Measurements from ENCODE around the gene RNF217. TPM values are rescaled to one million over a fixed set of nuclear protein-coding genes. Genes with fewer than 3 reads are reported as not detected.
"Not testable (repeated sequence)": the region's sequence is repeated elsewhere in the genome, so short reads cannot be mapped to it uniquely, and the experiment has no call there.

The RNF217 gene
- total RNA-seq, 2 experiments from 2014 or later, result 1.1 to 2.0 TPM

DNA sequence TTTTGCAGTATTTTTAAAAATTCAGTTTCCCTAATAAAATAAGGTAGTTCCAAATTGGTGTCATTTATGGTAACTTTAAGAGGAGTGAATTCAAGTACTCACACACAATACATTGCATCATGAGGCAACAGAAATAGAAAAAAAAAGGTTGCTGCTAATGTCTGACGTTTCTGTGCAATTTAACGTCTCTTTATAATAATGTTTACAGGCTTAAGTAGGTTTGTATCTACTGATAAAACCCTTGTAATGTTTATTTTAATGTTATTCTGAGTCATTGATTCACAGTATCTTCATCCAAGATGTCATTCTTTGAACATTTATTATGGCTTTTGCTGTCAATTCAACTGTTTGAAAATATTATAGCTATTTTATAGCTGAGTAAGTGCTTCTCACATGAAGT, 86.0 kb downstream of the RNF217 start:
- no peak overlapping the region for H3K27ac Mint-ChIP-seq
- CTCF ChIA-PET, result no interaction called here
- no peak overlapping the region for H3K4me3 Mint-ChIP-seq
- H3K27me3 Mint-ChIP-seq, result no peaks in the 10 kb centered on the region
- POLR2A ChIA-PET, result no interaction called here
- H3K9me3 Mint-ChIP-seq, result no peaks in the 10 kb centered on the region
- DNase-seq, result no peak
- no peaks in the 10 kb centered on the region for H3K36me3 Mint-ChIP-seq (ENCODE audit: low read depth)
- no peaks in the 10 kb centered on the region for H3K4me1 Mint-ChIP-seq

DNA sequence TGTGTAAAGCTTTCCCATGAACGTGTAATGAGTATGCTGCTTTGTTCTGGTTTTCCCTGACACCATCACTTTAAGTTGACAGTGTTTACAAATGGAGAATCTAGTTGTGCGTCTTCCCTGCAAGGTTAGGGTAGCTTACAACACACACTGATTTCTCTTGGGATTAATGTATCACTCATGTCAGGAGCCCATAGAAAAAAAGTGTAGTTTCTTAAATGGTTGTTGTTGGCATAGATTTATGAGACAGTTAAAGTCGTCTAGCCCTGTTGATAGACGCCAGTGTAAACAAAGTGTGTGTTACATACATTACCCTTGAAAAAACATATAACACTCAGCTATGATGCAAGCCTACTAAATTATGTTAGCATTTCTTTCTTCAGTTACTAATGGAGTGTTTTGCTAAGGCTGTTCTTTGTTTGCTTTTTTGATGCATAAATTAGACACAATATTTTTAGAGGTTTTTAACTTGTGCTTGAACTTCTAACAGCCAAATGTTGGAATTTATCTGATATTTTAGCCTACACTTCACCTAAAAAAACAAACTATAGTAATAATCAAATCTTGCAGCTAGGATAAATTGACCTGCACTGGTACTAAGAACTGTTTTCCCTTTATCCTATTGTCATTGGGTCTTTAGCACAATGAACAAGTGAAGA, 88.6 kb downstream of the RNF217 start:
- H3K9me3 Mint-ChIP-seq, result no peaks in the 10 kb centered on the region
- ChIA-PET CTCF (no interaction called here), POLR2A (no interaction called here)
- H3K4me3 Mint-ChIP-seq, result no peak overlapping the region
- no peaks in the 10 kb centered on the region for H3K4me1 Mint-ChIP-seq
- no peaks in the 10 kb centered on the region for H3K27me3 Mint-ChIP-seq
- no peak for DNase-seq
- no peaks in the 10 kb centered on the region for H3K36me3 Mint-ChIP-seq (ENCODE audit: low read depth)
- no peak overlapping the region for H3K27ac Mint-ChIP-seq

DNA sequence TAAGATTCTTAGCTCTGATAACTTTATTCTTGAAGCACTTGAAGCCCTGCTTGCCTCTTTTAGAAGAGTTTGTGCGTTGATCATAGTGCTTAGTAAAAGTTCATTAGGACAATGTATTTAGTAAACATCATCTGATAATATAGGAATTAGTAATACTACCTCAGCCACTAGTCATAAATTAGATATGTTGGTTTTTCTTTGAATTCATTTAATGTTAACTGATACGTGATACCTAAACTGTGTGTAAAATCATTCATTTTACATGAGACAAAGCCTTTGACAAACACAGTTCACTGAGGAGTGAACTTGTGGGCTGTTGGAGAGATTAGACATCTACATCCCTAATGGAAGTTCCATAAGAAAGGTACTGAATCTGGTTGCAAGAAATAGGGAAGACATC, 91.6 kb downstream of the RNF217 start:
- no peaks in the 10 kb centered on the region for H3K27me3 Mint-ChIP-seq
- no peak overlapping the region for H3K27ac Mint-ChIP-seq
- no peaks in the 10 kb centered on the region for H3K4me1 Mint-ChIP-seq
- no peaks in the 10 kb centered on the region for H3K9me3 Mint-ChIP-seq
- CTCF ChIA-PET, result no interaction called here
- H3K4me3 Mint-ChIP-seq, result no peak overlapping the region
- no peaks in the 10 kb centered on the region for H3K36me3 Mint-ChIP-seq (ENCODE audit: low read depth)
- POLR2A ChIA-PET, result no interaction called here
- no peak for DNase-seq

DNA sequence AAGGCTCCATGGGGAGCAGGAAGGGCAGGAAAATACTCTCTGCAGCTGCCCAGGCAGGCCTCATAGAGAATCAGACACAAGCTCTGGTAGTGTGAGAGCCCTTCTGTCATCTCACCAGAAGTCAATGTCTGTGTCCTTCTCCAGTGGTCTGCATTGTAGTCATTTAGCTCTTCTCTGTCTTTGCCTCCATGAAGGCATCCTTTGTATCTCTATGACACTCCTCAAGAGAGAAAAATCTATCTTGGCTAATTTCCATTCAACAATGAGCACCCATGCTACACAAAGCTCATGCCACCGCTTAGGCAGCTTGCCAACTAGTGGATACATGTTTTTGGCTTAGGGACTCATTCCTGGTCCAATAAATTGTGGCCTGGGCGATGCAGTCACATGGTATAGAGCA, 92.1 kb downstream of the RNF217 start:
- no peaks in the 10 kb centered on the region for H3K9me3 Mint-ChIP-seq
- no peaks in the 10 kb centered on the region for H3K4me1 Mint-ChIP-seq
- ChIA-PET CTCF (no interaction called here), POLR2A (no interaction called here)
- H3K27me3 Mint-ChIP-seq, result no peaks in the 10 kb centered on the region
- no peak overlapping the region for H3K27ac Mint-ChIP-seq
- no peaks in the 10 kb centered on the region for H3K36me3 Mint-ChIP-seq (ENCODE audit: low read depth)
- H3K4me3 Mint-ChIP-seq, result no peak overlapping the region
- no peak for DNase-seq

DNA sequence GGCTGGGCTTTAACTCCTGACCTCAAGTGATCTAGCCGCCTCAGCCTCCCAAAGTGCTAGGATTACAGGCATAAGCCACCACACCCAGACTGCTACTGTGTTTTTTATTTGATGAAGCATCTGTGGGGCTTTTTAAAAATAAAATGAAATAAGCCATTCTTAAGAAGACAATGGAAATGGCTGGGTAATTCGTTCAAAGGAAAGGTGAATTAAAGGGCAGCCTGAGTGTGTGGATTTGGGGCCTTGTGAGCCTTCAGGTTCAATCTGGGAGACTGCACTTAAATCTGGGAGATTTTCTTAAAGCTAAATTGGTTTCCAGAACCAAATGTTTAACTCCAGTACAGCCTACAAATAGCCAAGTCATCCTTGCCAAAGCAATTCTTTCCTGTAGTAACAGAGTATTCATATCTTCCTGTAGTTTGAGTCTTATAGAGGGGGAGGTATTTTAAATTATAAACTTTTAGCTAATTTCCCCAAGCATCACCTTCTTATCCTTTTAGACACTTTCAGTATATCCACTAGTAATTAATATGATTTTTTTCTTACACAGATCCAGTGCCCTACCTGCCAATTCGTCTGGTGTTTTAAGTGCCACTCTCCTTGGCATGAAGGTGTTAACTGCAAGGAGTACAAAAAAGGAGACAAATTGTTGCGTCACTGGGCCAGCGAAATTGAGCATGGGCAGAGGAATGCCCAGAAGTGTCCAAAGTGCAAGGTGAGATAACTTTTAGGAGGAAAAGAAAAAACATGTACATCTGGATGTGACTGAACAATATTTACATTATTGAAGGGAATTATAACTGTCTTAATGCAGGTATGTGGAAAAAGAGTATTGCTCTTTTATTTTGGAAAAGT, 95.4 kb downstream of the RNF217 start:
- no peak for DNase-seq
- Mint-ChIP-seq H3K27me3 (no peaks in the 10 kb centered on the region), H3K4me3 (no peak overlapping the region), H3K4me1 (no peaks in the 10 kb centered on the region), H3K9me3 (no peaks in the 10 kb centered on the region), H3K27ac (no peak overlapping the region), H3K36me3 (ENCODE audit: low read depth) (no peaks in the 10 kb centered on the region)
- CTCF ChIA-PET, result no interaction called here
- POLR2A ChIA-PET, result no interaction called here

DNA sequence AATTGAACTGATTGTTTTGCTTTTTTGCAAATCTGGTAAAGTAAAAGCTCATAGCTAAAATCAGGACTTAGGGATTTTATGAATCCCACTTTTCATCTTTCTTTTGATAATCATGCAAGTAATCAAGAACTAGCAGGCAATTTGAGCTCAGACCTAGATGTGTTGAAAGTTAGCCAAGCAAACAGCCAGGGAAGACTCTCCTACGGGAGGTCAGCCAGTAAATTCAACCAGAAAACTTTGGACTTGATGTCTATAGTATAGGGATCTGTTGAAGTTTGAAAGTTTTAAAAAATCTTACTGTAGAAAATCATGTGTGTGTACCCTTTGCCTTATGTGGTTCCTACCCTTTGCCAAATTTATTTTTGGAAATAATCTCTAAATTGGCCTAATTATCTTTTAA, 96.3 kb downstream of the RNF217 start:
- POLR2A ChIA-PET, result no interaction called here
- Mint-ChIP-seq H3K4me1 (peaks cover 2% of the 10 kb centered on the region), H3K27ac (no peak overlapping the region), H3K4me3 (no peak overlapping the region), H3K27me3 (no peaks in the 10 kb centered on the region), H3K36me3 (ENCODE audit: low read depth) (no peaks in the 10 kb centered on the region), H3K9me3 (no peaks in the 10 kb centered on the region)
- CTCF ChIA-PET, result no interaction called here
- DNase-seq, result no peak

DNA sequence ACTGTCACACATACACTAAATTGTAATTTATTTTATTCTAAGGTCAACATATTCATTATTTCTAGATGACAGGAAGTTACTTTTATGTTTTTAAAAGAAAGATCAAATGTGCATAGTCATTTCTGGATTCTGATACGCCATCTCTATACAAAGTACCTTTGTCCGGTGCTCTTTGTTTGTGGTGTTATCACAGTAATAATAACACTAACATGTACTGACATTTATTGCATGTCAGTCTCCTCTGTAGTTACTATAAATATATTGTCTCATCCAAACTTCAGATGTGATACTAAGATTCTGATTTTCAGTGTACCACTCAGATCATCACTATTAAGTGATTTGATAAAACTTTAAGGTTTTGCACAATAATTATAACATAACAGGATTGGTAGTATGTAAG, 101.1 kb downstream of the RNF217 start:
- POLR2A ChIA-PET, result no interaction called here
- Mint-ChIP-seq H3K4me3 (no peak overlapping the region), H3K36me3 (ENCODE audit: low read depth) (no peaks in the 10 kb centered on the region), H3K27me3 (no peaks in the 10 kb centered on the region), H3K9me3 (no peaks in the 10 kb centered on the region), H3K4me1 (peaks cover 4% of the 10 kb centered on the region), H3K27ac (no peak overlapping the region)
- CTCF ChIA-PET, result no interaction called here
- no peak for DNase-seq

DNA sequence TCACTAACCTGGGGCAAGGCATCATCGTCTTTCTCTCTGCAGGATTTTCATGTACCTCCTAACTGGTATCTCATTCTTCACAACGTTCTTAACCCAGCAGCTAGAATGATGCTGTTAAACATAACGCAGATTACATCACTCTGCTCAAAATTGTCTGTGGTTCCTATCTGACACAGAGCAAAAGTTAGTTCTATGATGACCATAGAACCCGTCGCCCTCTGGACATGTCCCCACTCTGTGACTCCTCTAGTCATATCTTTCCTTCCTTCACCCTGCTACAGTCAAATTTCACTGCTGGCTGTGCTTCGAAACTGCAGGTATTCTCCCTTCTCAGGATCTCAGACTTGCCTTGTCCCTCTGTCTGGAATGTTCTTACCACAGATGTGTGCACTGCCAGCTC, 103.9 kb downstream of the RNF217 start:
- Mint-ChIP-seq H3K9me3 (no peaks in the 10 kb centered on the region), H3K27ac (no peak overlapping the region), H3K36me3 (ENCODE audit: low read depth) (no peaks in the 10 kb centered on the region), H3K4me3 (no peak overlapping the region), H3K27me3 (no peaks in the 10 kb centered on the region), H3K4me1 (peaks cover 4% of the 10 kb centered on the region)
- POLR2A ChIA-PET, result no interaction called here
- no peak for DNase-seq
- CTCF ChIA-PET, result interaction anchor here (1.3 to 2.0 kb wide), 2 partner anchors 48 to 87 kb away, joined by 4 to 7 read pairs; partner anchors contain the start of gene TPD52L1

DNA sequence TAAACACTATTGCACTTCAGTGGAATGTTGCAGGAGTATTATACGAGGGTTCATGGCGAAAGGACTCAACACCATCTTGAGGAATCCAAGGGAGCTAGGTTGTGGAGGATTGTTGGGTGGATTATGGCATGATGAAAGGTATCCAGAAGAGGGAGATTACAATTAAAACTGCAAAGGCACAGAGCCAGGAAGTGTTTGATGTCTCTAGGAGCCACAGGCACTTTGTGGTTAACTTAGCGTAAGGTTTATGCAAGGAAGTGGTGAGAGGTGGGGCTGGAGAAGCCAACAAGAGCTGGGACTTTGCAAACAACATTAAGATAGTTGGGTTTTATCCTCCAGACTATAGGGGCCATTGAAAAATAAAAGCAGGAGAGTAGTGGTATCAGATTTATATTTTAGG, 104.7 kb downstream of the RNF217 start:
- ChIA-PET POLR2A (no interaction called here), CTCF (interaction anchor here (0.7 to 2.0 kb wide), 2 partner anchors 47 to 87 kb away, joined by 4 to 7 read pairs; partner anchors contain the start of gene TPD52L1)
- Mint-ChIP-seq H3K27ac (no peak overlapping the region), H3K4me3 (no peak overlapping the region), H3K4me1 (peaks cover 4% of the 10 kb centered on the region), H3K27me3 (no peaks in the 10 kb centered on the region), H3K9me3 (no peaks in the 10 kb centered on the region), H3K36me3 (ENCODE audit: low read depth) (no peaks in the 10 kb centered on the region)
- DNase-seq, result peak; percentile 69

DNA sequence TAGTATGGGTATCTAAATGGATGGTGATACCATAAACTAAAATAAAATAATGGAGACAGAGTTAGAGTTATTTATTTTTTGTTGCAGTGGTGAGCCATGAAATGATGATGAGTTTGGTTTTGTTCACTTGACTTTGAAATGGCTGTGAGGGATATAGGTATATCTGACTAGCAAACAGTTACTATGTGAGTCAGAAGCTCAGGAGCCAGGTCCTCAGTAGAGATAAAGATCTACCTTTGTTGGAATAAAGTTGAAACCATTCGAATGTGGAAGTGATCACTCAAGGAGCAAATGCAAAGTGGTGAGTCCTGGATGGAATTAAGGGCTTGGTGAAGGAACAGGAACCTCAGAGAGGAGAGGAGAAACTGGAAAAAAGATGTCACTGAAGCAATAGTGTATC, 105.3 kb downstream of the RNF217 start:
- H3K4me1 Mint-ChIP-seq, result peaks cover 4% of the 10 kb centered on the region
- ChIA-PET POLR2A (no interaction called here), CTCF (interaction anchor here (0.7 to 2.0 kb wide), 2 partner anchors 47 to 86 kb away, joined by 4 to 7 read pairs; partner anchors contain the start of gene TPD52L1)
- H3K27ac Mint-ChIP-seq, result no peak overlapping the region
- H3K4me3 Mint-ChIP-seq, result no peak overlapping the region
- H3K27me3 Mint-ChIP-seq, result no peaks in the 10 kb centered on the region
- H3K9me3 Mint-ChIP-seq, result peaks cover under 1% of the 10 kb centered on the region
- H3K36me3 Mint-ChIP-seq (ENCODE audit: low read depth), result no peaks in the 10 kb centered on the region
- DNase-seq, result no peak

DNA sequence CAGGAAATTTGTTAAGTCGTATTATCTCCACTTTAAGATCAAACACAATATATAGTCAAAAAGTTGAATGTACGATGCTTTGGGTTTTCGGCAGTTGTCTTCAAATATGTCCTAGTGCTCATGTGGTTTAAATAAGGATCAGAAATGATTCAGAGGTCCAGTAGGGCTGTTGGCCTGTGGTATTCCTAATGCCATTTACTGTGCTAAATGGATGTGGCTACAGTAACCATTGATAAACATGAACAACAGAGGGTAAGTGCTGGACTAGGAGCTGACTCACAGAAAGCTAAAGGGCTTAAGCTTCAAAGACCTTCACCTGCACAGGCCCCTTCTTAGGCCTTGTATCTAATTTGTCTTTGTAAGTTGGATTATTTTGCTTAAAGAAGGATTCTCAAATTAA, 110.8 kb downstream of the RNF217 start:
- POLR2A ChIA-PET, result no interaction called here

DNA sequence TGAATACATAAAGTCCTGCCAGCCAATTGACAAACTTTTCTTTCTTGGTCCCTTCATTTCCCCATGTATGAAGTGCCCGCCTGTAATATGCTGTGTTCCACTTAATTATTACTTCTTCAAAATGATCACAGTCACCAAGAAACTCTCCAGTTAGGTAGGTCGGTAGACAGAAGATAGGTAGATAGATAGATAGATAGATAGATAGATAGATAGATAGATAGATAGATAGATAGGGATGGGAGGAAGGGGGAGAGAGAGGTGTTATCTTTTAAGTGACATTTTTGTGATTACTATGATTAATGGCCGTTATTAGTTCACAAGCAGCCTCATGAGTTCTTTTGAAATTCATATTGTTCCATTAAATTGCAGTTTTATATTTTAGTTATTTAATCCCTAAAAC, 111.9 kb downstream of the RNF217 start:
- ChIA-PET CTCF (interaction anchor here (1.7 kb wide), 1 partner anchor 40 kb away, joined by 4 read pairs; no protein-coding TSS in a partner anchor), POLR2A (no interaction called here)
- DNase-seq, result no peak
- Mint-ChIP-seq H3K9me3 (peaks cover 3% of the 10 kb centered on the region), H3K4me1 (no peaks in the 10 kb centered on the region), H3K27ac (no peak overlapping the region), H3K36me3 (ENCODE audit: low read depth) (no peaks in the 10 kb centered on the region), H3K4me3 (no peak overlapping the region), H3K27me3 (no peaks in the 10 kb centered on the region)

More for the DNA sequence above, 110.8 kb downstream of the RNF217 start:
- Mint-ChIP-seq H3K9me3 (peaks cover 3% of the 10 kb centered on the region), H3K27me3 (no peaks in the 10 kb centered on the region), H3K4me3 (no peak overlapping the region), H3K27ac (no peak overlapping the region), H3K4me1 (no peaks in the 10 kb centered on the region), H3K36me3 (ENCODE audit: low read depth) (no peaks in the 10 kb centered on the region)
- CTCF ChIA-PET, result no interaction called here
- no peak for DNase-seq

DNA sequence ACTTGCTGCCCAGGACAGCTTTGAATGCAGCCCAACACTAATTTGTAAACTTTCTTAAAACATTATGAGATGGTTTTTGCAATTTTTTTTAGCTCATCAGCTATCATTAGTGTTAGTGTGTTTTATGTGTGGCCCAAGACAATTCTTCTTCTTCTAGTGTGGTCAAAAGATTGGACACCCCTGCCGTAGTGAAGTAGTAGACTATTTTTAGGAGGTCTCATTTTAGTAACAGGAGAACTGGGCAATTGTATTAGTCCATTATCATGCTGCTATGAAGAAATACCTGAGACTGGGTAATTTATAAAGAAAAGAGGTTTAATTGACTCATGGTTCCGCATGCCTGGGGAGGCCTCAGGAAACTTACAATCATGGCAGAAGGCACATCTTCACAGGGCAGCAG, 112.8 kb downstream of the RNF217 start:
- POLR2A ChIA-PET; H3K9me3 Mint-ChIP-seq; H3K4me1 Mint-ChIP-seq; H3K36me3 Mint-ChIP-seq (ENCODE audit: low read depth); H3K4me3 Mint-ChIP-seq; H3K27me3 Mint-ChIP-seq; H3K27ac Mint-ChIP-seq; DNase-seq: not testable (repeated sequence)
- CTCF ChIA-PET, result interaction anchor here (1.7 kb wide), 1 partner anchor 39 kb away, joined by 4 read pairs; no protein-coding TSS in a partner anchor
